GM06990 (cell line): ENCODE results near the gene FAM131A.
"Not testable (repeated sequence)": the region's sequence is repeated elsewhere in the genome, so short reads cannot be mapped to it uniquely, and the experiment has no call there.

Experiments
- DNase-seq: peaks from one replicate; pipeline ENCODE4 v3.0.0-alpha.2; 2011; ENCODE audit not compliant: insufficient read length; ENCODE audit errors: extremely low read depth
- H3K27me3 ChIP-seq: replicated peaks from 2 replicates; pipeline ENCODE4 v1.6.0; 2011; ENCODE audit warnings: low read length; ENCODE audit not compliant: control insufficient read depth, insufficient read depth
- H3K36me3 ChIP-seq: 2 replicates; pipeline ENCODE4 v1.5.1; 2011; ENCODE audit warnings: low read length; ENCODE audit not compliant: control insufficient read depth, insufficient read depth
- H3K4me3 ChIP-seq: replicated peaks from 2 replicates; pipeline ENCODE4 v1.5.1; 2011; ENCODE audit warnings: low read depth, mild to moderate bottlenecking, control low read depth, low read length
- CTCF ChIP-seq: IDR thresholded peaks from 2 replicates; pipeline ENCODE4 v1.5.1; 2011; ENCODE audit warnings: low read length, control low read depth, mild to moderate bottlenecking, inconsistent platforms; ENCODE audit not compliant: insufficient read depth, poor library complexity, severe bottlenecking

FAM131A gene

GRCh38 chr3:184338511-184338945 is 1.1 kb downstream of the FAM131A start:
- DNase-seq = no peak
- Histone ChIP-seq H3K4me3 (no peak overlapping the region), H3K36me3 (peaks cover 8% of the 10 kb centered on the region), H3K27me3 (no peaks in the 10 kb centered on the region)
- no peak for TF ChIP-seq CTCF

GRCh38 chr3:184339001-184339400 is 1.6 kb downstream of the FAM131A start:
- no peak for DNase-seq
- Histone ChIP-seq H3K4me3 (no peak overlapping the region), H3K27me3 (no peaks in the 10 kb centered on the region), H3K36me3 (peaks cover 5% of the 10 kb centered on the region)
- TF ChIP-seq CTCF = no peak

GRCh38 chr3:184339451-184340135 is 2.2 kb downstream of the FAM131A start:
- not testable (repeated sequence) for DNase-seq, H3K4me3 ChIP-seq, H3K36me3 ChIP-seq, H3K27me3 ChIP-seq

GRCh38 chr3:184341925-184342324 is 4.5 kb downstream of the FAM131A start:
- TF ChIP-seq CTCF = no peak
- Histone ChIP-seq H3K27me3 (no peaks in the 10 kb centered on the region), H3K4me3 (no peak overlapping the region), H3K36me3 (no peaks in the 10 kb centered on the region; the same call in 1 of the 2 replicates)
- DNase-seq = no peak

GRCh38 chr3:184343200-184343876 is 5.9 kb downstream of the FAM131A start:
- DNase-seq = no peak
- no peak for TF ChIP-seq CTCF
- Histone ChIP-seq H3K4me3 (no peak overlapping the region), H3K36me3 (no peaks in the 10 kb centered on the region; the same call in 1 of the 2 replicates), H3K27me3 (no peaks in the 10 kb centered on the region)

GRCh38 chr3:184344579-184345316 is 7.3 kb downstream of the FAM131A start:
- no peak for TF ChIP-seq CTCF
- no peaks in the 10 kb centered on the region; the same call in 1 of the 2 replicates for H3K36me3 ChIP-seq
- no peak overlapping the region for H3K4me3 ChIP-seq
- H3K27me3 ChIP-seq = no peaks in the 10 kb centered on the region
- DNase-seq = no peak
